GM18873 (cell line): ENCODE measurements around the gene EVA1A.
A peak's percentile ranks its signal among the peaks of the same experiment; 100 is the strongest.

Experiments used
- ATAC-seq: cut with Tn5 transposase; IDR thresholded peaks from one replicate; pipeline ENCODE4 v1.9.1; 2021; ENCODE audit warnings: mild to moderate bottlenecking, moderate library complexity, moderate number of reproducible peaks; ENCODE audit not compliant: unreplicated experiment, low FRiP score

Gene EVA1A

DNA sequence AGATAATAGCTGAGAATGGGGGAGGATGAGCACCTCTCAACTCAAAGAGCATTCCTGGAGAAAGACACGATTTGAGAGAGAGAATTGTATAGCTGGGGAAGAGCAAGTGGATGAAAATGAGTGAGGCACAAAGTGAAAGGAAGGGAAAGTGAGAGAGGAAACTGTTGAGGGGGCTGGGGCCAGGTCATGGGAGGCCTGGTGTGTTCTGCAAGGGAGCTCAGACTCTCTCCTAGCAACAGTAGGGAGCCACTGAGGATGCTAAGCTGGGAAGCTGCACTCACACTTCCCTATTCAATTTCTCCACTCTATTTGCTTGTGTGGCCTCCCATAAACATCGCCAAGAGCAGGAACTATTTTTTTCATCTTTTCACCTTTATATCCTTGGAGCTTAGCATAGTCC, 14.8 kb downstream of the EVA1A start:
- ATAC-seq, result no peak

DNA sequence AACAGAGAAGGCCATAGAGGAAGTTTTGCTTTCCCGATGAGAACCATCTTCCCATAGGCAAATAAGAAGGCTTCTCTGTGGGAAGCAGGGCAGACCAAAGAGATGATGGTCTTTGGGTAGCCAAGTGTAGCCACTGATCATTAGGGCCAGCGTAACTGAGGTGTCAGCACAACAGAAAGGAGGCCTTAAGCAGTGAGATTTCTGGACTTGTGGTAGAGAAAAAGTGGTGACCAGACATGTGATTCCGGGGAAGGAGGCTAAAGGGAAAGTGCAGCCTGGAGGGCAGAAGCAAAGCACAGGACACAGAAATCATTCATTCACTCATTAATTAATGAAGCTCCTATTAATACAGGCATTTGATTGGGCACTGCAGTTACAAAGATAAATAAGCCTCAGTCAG, 15.4 kb downstream of the EVA1A start:
- no peak for ATAC-seq

DNA sequence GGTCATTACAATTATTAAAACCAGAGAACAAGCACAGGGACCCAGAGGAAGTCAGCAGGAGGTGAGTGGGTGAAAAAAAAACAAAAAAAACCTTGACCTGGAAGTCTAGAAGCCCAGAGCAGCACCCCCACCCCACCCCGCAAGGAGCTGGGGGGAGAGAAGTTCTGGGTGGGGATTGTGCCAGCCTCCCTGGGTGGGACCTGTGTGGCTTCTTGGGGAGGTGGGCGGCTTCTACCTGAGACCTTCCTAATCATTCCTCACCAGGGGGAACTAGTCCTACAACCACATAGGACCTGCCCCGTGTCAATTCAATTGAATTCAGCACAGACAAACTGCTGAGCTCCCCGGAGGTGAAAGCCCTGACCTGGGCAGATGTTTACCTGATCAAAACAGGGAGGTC, 17.3 kb downstream of the EVA1A start:
- ATAC-seq, result no peak

DNA sequence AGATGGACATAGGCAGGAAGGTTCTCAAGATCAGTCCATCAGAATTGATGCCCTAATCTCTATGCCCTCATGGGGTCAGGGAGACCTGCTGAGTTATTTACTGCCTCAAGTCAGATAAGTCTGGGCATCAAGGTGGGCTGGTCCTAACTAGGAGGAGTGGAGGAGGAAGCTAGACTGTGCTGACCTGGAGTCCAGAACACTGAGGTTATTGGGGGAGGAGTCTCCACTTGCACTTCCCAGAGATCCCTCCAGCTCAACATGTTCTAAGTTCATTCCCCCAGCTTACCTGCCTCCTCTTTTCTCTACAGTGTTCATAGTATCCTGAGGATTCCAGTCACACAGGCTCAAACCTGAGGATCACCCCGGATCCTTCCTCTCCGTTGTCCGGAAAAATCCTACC, 19.3 kb downstream of the EVA1A start:
- no peak for ATAC-seq

DNA sequence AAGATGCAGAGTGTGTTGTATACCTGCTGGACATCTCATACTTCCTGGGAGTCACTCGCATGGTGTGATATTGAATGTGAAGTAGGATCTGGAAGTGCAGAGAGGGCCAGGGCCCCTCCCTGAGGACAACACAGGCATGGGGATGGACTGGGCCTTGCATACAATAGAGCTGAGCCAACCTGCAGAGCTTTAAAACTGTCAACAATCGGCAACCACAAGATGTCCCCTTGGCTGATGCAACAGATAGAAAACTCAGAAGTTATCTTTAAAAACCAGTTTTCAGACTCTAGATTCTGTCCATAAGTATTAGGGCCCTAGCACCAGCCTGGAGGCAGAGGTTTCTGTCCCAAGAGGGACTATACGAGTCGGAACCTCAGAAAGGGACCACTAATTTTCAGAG, 19.7 kb downstream of the EVA1A start:
- no peak for ATAC-seq

DNA sequence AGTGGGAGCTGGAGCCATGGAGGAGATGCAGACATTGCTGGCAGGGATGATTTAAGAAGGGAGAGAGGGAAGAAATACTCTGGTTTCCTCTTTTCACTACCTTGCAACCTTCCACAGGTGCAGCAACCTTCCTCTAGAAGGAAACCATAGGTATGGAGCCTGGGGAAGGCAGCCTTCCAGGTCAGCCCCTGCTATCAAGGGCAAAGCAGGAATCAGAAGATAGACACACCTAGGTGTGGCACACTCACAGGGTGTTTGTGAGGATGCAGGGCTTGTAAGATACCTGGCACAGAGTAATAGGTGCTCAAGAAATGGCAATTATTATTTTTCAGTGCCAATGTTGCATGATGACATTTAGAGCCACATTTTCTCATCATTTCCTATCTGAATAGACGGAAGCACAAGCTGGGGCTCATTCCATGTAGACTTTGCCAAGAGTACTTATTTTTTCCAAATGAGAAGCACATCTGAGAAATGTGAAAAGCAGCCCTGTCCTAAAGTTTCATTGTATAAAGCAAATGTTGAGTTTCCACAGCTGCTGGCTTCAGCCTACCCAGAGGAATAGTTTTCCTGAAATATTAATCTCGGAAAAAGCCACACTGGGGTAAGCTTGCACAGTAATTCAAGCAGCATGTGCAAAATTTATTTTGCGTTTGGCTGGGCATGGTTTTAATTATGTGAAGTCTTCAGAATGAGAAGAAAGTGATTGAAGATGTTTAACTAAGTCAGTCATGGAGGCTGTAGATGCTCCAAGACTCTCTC, 20.6 kb downstream of the EVA1A start:
- ATAC-seq, result no peak

DNA sequence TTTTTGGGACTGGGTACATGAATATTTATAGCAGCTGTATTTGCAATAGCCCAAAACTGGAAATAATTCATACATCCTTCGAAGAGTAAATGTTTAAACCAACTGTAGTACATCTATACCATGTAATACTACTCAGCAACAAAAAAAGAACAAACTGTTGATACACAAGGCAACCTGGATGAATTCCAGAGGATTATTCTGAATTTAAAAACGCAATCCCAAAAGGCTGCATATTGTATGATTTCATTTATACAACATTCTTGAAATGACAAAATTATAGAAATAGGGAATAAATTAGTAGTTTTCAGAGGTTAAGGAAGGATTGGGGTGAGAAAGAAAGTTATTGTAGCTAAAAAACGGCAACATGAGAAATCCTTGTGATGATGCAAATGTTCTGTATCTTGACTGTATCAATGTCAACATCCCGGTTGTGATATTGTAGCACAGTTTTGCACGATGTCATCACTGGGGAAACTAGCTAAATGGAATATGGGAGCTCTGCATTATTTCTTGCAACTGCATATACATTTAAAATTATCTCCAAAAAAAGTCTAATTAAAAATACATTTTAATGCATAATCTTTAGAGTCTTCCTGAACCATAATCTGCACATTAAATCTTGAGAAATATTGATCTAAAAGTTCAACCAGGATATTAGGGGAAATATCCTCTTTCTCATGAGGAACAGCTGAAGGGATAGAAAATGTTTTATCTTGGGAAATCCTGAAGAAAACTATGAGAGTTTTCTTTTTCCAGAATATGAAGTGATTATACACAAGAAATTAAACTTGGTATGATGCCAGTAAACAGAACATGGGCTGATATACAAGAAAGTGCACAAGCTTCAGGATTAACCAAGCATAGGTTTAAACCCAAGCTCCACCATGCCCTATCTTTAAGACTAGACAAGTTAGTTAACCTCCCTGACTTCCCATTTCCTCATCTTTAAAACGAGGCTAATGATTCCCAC, 21.9 kb downstream of the EVA1A start:
- no peak for ATAC-seq

DNA sequence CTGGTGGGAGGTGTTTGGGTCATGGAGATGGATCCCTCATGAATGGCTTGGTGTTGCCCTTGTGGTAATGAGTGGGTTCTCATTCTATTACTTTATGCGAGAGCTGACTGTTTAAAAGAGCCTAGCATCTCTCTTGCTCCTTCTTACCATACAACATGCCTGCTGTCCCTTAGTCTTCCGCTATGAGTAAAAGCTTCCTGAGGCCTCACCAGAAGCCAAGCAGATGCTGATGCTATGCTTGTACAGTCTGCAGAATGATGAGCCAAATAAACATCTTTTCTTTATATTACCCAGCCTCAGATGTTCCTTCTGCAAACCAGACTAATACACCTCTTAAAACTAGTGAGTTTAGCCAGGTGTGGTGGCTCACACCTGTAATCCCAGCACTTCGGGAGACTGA, 23.1 kb downstream of the EVA1A start:
- no peak for ATAC-seq

DNA sequence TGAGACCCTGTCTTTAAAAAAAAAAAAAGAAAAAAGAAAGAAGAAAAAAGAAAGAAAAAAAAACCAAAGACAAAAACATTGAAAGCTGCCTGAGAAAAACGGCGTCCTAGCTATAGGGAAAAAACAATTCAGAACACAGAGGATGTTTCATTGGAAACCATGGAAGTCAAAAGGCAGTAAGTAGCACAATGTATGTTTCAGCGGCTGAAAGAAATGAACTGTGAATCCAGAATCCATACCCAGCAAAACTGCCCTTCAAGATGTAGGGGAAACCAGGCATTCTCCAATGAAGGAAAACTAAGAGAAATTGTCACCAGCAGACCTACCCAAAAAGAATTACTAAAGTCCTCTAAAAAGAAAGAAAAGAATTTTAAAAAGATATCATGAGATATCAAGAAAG, 27.6 kb downstream of the EVA1A start:
- no peak for ATAC-seq

DNA sequence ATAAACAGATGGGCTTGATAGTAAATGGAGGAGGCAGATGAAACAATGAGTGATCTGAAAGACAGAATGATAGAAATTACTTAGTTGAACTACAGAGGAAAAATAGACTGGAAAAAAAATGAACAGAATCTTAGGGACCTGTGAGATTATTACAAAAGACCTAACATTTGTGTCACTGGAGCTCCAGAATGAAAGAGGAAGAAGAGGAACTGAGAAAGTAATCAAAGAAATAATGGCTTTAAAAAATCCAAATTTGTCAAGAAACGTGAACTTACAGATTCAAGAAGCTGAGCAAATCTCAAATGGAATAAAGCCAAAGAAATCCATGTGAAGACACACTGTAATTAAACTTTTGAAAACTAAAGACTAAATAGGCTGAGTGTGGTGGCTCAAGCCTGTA, 28.3 kb downstream of the EVA1A start:
- no peak for ATAC-seq

DNA sequence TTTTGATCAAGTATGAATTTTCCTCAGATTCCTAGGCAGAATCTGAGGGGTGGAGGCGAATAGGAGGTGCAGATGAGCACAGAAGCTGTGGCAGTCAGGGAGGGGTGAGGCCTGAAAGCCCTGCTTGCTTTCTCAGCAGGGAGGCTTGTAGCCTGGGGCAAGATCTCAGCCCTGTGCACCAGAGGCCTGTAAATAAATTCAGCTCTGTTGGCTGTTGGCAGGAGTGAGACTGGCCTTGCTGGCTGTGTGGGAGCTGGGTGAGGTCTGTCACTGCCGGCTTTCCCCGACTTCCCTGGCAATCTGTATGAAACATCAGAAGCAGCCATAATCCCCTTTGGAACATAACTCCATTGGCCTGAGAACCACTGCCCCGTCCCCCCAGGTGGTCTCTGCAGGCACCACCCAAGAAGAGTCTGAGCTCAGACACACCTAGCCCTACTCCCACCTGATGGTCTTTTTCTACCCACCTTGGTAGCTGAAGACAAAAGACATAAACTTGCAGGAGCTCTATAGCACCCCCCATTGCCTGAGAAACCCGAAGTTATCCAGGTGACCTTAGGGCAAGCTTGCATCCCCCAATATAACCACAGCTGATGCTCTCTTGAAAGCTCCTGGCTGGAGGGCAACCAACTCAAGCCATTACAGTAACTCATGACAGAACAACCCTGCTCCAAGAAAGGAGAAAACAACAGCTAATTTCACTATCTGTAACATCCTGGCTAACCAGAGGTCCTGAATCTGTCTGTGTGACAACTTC, 32.3 kb downstream of the EVA1A start:
- no peak for ATAC-seq

DNA sequence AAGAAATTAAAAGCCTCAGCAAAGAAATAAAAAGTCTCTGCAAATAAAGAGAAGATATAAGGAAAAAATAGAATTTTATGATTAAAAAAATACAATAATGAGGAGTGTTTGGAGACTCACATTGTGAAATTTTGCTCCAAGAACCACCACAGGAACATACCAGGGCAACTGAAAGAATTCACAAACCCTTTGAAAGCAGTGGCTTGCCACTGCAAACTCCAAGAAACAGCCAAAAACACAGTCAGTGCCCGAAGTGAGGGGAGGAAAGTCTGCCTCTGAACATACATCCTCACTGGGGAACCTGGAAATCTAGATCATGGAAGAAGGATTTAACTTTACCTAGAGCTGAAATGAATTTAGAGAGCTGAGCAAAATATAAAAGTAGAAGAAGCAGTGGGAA, 33.1 kb downstream of the EVA1A start:
- no peak for ATAC-seq

DNA sequence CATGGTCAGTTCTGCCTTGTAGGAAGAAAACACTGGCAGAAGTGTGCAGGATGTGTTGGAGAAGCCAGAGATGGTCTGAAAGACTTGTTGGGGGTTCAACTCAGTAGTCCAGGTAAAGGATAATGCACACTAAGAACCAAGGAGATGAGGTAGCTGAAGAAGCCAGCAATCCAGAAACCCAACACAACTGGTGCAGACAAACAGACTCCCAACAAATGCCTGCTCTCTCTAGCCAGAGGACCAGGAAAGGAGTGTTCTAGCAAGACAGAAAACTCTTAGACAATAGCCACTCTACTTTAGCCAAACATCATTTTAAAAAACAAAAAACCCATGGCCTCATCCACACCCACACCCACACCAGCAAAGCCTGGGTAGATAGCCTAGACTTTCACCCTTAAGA, 33.9 kb downstream of the EVA1A start:
- ATAC-seq, result no peak

DNA sequence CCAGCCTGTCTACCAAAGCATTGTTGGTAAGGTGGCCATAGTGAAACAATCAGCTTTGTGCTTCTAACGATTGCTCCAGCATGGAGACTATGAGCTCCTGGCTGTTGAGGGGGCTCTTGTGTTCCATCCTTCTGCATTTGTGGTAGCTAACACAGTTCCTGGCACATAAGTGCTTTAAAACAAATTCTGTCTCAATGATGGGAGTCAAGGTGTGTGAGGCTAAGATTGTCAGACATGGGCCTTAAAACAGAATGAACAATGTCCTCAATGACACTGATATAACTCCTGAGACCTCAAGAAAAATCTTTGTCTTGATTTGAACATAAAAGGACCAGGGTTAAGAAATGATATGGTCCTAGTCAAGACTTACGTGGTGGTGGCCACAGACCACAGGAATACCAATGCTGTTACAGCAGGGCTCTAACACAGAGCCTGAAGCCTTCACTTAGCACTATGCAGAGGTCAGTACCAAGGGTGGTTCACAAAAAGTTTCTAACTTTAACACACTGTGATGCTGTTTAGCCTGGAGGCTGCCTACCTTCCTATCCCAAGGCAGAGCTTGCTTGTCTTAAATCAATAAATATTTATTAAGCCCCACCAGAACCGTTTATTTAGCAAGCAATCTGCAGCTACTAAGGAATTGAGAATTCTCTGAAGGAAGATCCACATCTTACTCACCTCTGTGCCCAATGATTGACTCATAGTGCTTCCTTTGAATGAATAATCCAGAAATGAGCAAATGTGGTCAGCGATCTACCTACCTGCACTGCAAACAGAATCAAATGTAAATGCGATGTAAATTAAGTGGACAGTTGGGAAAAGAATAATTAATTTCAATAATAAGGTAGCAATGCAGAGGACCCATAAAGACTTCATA, 35.1 kb downstream of the EVA1A start:
- ATAC-seq, result no peak

DNA sequence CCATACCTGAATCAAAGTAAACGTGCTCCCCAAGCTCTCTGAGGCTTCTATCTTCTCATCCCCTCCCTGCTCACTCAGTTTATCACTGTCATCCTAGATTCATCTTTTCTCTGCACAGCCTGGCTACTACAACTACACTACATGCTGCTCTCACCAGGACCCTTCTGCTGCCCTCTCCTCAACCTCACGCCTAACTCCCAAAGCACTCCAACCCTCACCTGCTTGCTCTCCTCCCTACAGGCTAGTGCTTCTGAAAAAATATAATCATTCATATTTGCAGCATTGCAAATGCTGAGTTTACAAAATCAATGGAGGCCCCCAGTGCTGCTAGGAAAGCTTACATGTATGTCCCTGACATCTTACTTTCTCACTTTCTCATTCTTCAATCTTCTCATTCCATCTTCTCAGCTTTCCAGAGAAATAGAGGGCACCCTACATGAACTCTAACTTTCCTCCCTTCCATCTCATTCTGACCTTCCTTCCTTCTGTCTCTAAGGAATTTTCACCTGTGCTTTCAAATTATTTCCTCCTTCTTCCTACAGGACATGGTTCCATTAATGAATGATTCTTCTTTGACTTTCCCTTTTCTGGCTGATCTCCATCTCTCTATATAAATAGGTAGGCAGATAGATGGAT, 36.3 kb downstream of the EVA1A start:
- ATAC-seq, result no peak

DNA sequence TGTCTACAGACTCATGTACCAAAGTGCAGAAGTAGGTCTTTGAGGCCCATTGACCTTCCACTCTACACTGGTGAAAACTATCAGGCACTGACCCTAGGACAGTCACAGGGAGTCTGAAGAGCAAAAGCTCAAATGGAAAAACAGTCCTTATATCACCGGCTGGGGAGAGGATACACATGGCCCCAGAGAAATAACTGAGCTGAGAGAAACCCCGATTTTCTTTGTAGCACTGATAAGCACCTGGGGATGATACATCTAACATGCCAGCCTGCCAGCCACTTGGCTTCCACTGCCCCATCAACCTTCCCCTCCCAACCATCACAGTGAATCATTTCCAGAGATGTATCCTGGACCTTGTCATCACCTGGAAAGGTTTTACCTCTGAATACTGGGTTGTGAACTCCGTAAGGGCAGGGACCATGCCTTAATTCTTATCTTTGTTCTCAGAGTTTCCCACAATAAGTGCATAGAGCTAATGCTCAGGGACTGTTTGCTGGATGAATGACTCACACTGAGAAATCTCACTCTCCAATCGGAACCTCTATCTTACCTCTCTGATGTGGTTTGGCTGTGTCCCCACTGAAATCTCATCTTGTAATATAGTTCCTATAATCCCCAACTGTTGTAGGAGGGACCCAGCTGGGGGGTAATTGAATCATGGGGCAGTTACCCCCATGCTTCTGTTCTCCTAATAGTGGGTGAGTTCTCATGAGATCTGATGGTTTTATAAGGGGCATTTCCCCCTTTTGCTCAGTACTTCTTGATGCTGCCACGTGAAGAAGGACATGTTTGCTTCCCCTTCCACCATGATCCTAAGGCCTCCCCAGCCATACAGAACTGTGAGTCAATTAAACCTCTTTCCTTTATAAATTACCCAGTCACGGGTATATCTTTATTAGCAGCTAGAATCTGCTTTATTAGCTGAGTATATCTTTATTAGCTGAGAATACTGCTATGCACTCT, 37.1 kb downstream of the EVA1A start:
- ATAC-seq, result peak; percentile 58

DNA sequence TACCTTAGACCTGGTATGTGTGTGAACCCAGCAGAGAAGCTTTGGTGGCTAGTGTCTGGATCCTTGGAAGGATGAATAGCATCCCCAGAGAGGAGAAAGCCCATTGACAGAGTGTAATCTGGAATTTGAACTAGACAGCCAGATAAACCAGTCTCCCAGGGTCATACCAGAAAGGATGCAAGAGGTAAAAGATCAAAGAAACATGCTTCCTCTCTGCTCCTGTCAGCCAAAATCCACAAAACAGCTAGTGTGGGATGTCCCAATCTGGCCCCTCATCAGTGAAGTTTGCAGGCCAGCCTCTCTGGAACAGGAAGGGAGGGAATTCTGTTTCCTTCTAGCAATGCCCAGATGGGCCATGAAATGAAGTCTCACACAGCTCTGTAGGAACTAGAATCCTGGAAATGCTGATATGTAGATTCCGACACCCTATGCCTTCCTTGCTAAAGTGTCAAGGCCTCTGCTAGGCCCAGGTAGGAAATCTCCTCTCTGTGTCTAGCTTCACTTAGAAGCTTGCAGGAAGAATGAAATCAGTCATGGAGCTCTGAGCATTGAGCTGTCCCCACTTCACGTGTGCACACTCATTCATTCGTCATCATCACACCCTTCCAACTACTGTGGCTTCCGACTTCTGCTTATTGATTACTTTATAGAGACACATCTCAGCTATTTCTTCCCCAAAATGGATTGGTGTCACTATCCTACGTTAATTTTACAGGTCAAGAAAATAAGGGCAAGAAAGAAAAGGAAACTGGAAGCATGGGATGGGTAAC, 38.0 kb downstream of the EVA1A start:
- ATAC-seq, result no peak
